Tibial artery (tissue), 4 donors: ENCODE data around the gene AMACR.
A peak's percentile ranks its signal among the peaks of the same experiment; 100 is the strongest.

Source experiments
- DNase-seq, 2 donors: peaks; one replicate each; pipeline ENCODE4 v3.0.0-alpha.2; 2019
- H3K27ac ChIP-seq, 2 donors: fragments of 200-600 bp; sonication (generic) in 1 of 2; 1 replicate in 1 of 2; 2 replicates in 1 of 2; pipeline ENCODE4 v1.5.1; 2018 to 2019; ENCODE audit warnings: mild to moderate bottlenecking in 1 of 2
- H3K27me3 ChIP-seq, 2 donors: fragments of 200-600 bp; sonication (generic) in 1 of 2; one replicate each; pipeline versions ENCODE4 v1.5.1 to v1.6.0; 2016 to 2019
- H3K36me3 ChIP-seq, 3 donors: fragments of 200-600 bp; sonication (generic) in 2 of 3; one replicate each; pipeline ENCODE4 v1.5.1; 2016 to 2019; ENCODE audit warnings: mild to moderate bottlenecking in 2 of 3
- H3K4me1 ChIP-seq, 4 donors: fragments of 200-600 bp; sonication (generic) in 2 of 4; 1 replicate in 3 of 4; 2 replicates in 1 of 4; pipeline ENCODE4 v1.5.1; 2016 to 2019
- H3K4me3 ChIP-seq, 2 donors: fragments of 200-600 bp; sonication (generic) in 1 of 2; 1 replicate in 1 of 2; 2 replicates in 1 of 2; pipeline ENCODE4 v1.5.1; 2018 to 2019; ENCODE audit warnings: mild to moderate bottlenecking in 2 of 2
- H3K9me3 ChIP-seq, 3 donors: fragments of 200-600 bp; sonication (generic) in 1 of 3; one replicate each; pipeline ENCODE4 v1.5.1; 2016 to 2019
- CTCF ChIP-seq, 2 experiments: fragments of 200-600 bp in 1 of 2; fragments of 450-650 bp in 1 of 2; IDR thresholded peaks; one replicate each; pipeline ENCODE4 v1.5.1; 2017 to 2019; ENCODE audit warnings: antibody characterized with exemption in 2 of 2, mild to moderate bottlenecking in 1 of 2, moderate library complexity in 1 of 2
- intact Hi-C: fragments of 100-400 bp; cut with DNase I; formaldehyde crosslinking; loops from one replicate; pipeline ENCODE4 v1.15.0; 2023; ENCODE audit warnings: low total_unique reads

The AMACR gene

GRCh38 chr5:34053571-34054399, 45.9 kb upstream of the AMACR start:
- no peaks in the 10 kb centered on the region for H3K9me3 ChIP-seq
- peaks cover 0 to 4% (median 0%) of the 10 kb centered on the region in 3 donors for H3K36me3 ChIP-seq
- no peak overlapping the region for H3K4me3 ChIP-seq
- H3K4me1 ChIP-seq = peaks cover 0 to 20% (median 2%) of the 10 kb centered on the region in 4 donors
- peak overlapping the region in 1 of 2 donors; percentile 10 for H3K27ac ChIP-seq
- intact Hi-C loops = no loop called here
- no peak for TF ChIP-seq CTCF (IDR thresholded peaks at IDR 0.05)
- H3K27me3 ChIP-seq = no peaks in the 10 kb centered on the region
- no peak for DNase-seq

GRCh38 chr5:34053133-34053532, 45.3 kb upstream of the AMACR start:
- Histone ChIP-seq H3K4me1 (peaks cover 0 to 20% (median 2%) of the 10 kb centered on the region in 4 donors), H3K27me3 (no peaks in the 10 kb centered on the region), H3K36me3 (peaks cover 0 to 4% (median 0%) of the 10 kb centered on the region in 3 donors), H3K27ac (peak overlapping the region; percentile 10 to 32), H3K9me3 (no peaks in the 10 kb centered on the region), H3K4me3 (no peak overlapping the region)
- intact Hi-C loops = no loop called here
- TF ChIP-seq CTCF (IDR thresholded peaks at IDR 0.05) = no peak
- no peak for DNase-seq

- no peaks in the 10 kb centered on the region for H3K9me3 ChIP-seq
Measured at GRCh38 chr5:34051374-34051980, 43.6 kb upstream of the AMACR start.

GRCh38 chr5:34047774-34048572, 40.1 kb upstream of the AMACR start:
- no peak for DNase-seq
- peaks cover 0 to 4% (median 0%) of the 10 kb centered on the region in 3 donors for H3K36me3 ChIP-seq
- no peaks in the 10 kb centered on the region for H3K9me3 ChIP-seq
- H3K4me3 ChIP-seq = no peak overlapping the region
- peaks cover 0 to 41% (median 17%) of the 10 kb centered on the region in 4 donors for H3K4me1 ChIP-seq
- no peak for TF ChIP-seq CTCF (IDR thresholded peaks at IDR 0.05)
- no peak overlapping the region for H3K27ac ChIP-seq
- H3K27me3 ChIP-seq = no peaks in the 10 kb centered on the region
- intact Hi-C loops = no loop called here

More at GRCh38 chr5:34051374-34051980, 43.6 kb upstream of the AMACR start:
- Histone ChIP-seq H3K4me3 (no peak overlapping the region), H3K36me3 (peaks cover 0 to 4% (median 0%) of the 10 kb centered on the region in 3 donors), H3K4me1 (peaks cover 0 to 20% (median 2%) of the 10 kb centered on the region in 4 donors), H3K27me3 (no peaks in the 10 kb centered on the region), H3K27ac (no peak overlapping the region)
- intact Hi-C loops = no loop called here
- no peak for TF ChIP-seq CTCF (IDR thresholded peaks at IDR 0.05)
- DNase-seq = no peak

- intact Hi-C loops = no loop called here
- Histone ChIP-seq H3K27me3 (no peaks in the 10 kb centered on the region), H3K36me3 (peaks cover 0 to 4% (median 0%) of the 10 kb centered on the region in 3 donors), H3K27ac (no peak overlapping the region), H3K4me1 (peaks cover 0 to 41% (median 21%) of the 10 kb centered on the region in 4 donors), H3K9me3 (no peaks in the 10 kb centered on the region), H3K4me3 (no peak overlapping the region)
- no peak for DNase-seq
- no peak for TF ChIP-seq CTCF (IDR thresholded peaks at IDR 0.05)
Measured at GRCh38 chr5:34047143-34047542, 39.3 kb upstream of the AMACR start.
